ENCODE data around the gene LCN15. TPM values are rescaled to one million over a fixed set of nuclear protein-coding genes. Genes with fewer than 3 reads are reported as not detected.
"Not testable (repeated sequence)": the region's sequence is repeated elsewhere in the genome, so short reads cannot be mapped to it uniquely, and the experiment has no call there.

The LCN15 gene
- polyA plus RNA-seq, 1 donor (not counting 4 experiments of a cell fraction or from before 2014, with no cell fraction given) = not detected

GRCh38 chr9:136803551-136804508 is 39.5 kb upstream of the LCN15 start:
- TF ChIP-seq CTCF (optimal IDR thresholded peaks at IDR 0.05 in 1 of 3, IDR thresholded peaks at IDR 0.05 in 1 of 3, conservative IDR thresholded peaks at IDR 0.05 in 1 of 3; ENCODE audit: extremely low read depth in 1 of 3, insufficient read depth in 2 of 3, low read length in 3 of 3) = no peak
- no peak for TF ChIP-seq EZH2 (IDR thresholded peaks at IDR 0.05; ENCODE audit: low read length)

DNA sequence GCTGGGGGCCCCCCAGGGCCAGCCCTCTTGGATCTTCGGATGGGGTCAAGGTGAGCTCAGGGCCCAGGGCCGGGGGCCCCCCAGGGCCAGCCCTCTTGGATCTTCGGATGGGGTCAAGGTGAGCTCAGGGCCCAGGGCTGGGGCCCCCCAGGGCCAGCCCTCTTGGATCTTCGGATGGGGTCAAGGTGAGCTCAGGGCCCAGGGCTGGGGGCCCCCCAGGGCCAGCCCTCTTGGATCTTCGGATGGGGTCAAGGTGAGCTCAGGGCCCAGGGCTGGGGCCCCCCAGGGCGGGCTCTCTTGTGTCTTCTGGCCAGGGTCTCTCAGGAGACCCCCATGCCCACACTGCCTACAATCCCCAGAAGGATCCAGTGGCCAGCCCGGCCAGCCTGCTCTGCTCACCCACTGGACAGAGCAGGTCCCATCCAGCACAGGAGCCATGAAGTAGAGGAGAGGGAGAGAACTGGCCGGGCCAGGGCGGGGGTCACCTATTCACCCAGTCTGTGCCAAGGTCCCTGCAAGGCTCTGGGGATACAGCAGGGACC is 38.8 kb upstream of the LCN15 start:
- H3K9me1 ChIP-seq (ENCODE audit: control insufficient read depth, extremely low read depth, insufficient read depth, low read length); DNase-seq (ENCODE audit: low read depth, low spot score); FAIRE-seq; H3K4me2 ChIP-seq (ENCODE audit: control insufficient read depth, extremely low read depth, insufficient read depth, low read depth, low read length); H2AFZ ChIP-seq (ENCODE audit: control insufficient read depth, low read length); H3K27ac ChIP-seq (ENCODE audit: control insufficient read depth, insufficient read depth, low read length); H4K20me1 ChIP-seq (ENCODE audit: control insufficient read depth, extremely low read depth, insufficient read depth, low read length); H3K9ac ChIP-seq (ENCODE audit: control insufficient read depth, extremely low read depth, insufficient read depth, low read length); H3K36me3 ChIP-seq (ENCODE audit: control insufficient read depth in 2 of 2, extremely low read depth in 1 of 2, insufficient read depth in 2 of 2, low read length in 2 of 2); H3K9me3 ChIP-seq (ENCODE audit: control insufficient read depth, low read depth, low read length); H3K79me2 ChIP-seq (ENCODE audit: control insufficient read depth, insufficient read depth, low read length); H3K4me3 ChIP-seq (ENCODE audit: control insufficient read depth in 2 of 3, extremely low read depth in 1 of 3, insufficient read depth in 2 of 3, low read depth in 1 of 3, low read length in 3 of 3): not testable (repeated sequence)
- Histone ChIP-seq H3K27me3 (ENCODE audit: control insufficient read depth, extremely low read depth, insufficient read depth, low read length) (peaks cover 16% of the 10 kb centered on the region), H3K4me1 (ENCODE audit: control insufficient read depth, extremely low read depth, insufficient read depth, low read length) (peaks cover 26% of the 10 kb centered on the region)
- dilution Hi-C loops (cut with MboI; ENCODE audit: extremely low pct_ligation_motif_present, low sequenced_read_pairs) = loop anchor here (25.0 kb wide), 1 partner anchor 134 kb away; the partner anchor contains the start of genes C8G and FBXW5

More at GRCh38 chr9:136803551-136804508, 39.5 kb upstream of the LCN15 start:
- dilution Hi-C loops (cut with MboI; ENCODE audit: extremely low pct_ligation_motif_present, low sequenced_read_pairs) = loop anchor here (25.0 kb wide), 1 partner anchor 133 kb away; the partner anchor contains the start of genes C8G and FBXW5
- Histone ChIP-seq H3K27me3 (ENCODE audit: control insufficient read depth, extremely low read depth, insufficient read depth, low read length) (peaks cover 10% of the 10 kb centered on the region), H3K4me2 (ENCODE audit: control insufficient read depth, extremely low read depth, insufficient read depth, low read depth, low read length) (no peak overlapping the region), H3K4me1 (ENCODE audit: control insufficient read depth, extremely low read depth, insufficient read depth, low read length) (peaks cover 26% of the 10 kb centered on the region), H3K36me3 (ENCODE audit: control insufficient read depth in 2 of 2, extremely low read depth in 1 of 2, insufficient read depth in 2 of 2, low read length in 2 of 2) (no peaks in the 10 kb centered on the region), H3K9me1 (ENCODE audit: control insufficient read depth, extremely low read depth, insufficient read depth, low read length) (no peaks in the 10 kb centered on the region), H4K20me1 (ENCODE audit: control insufficient read depth, extremely low read depth, insufficient read depth, low read length) (no peaks in the 10 kb centered on the region), H3K27ac (ENCODE audit: control insufficient read depth, insufficient read depth, low read length) (no peak overlapping the region), H3K9ac (ENCODE audit: control insufficient read depth, extremely low read depth, insufficient read depth, low read length) (no peak overlapping the region), H2AFZ (ENCODE audit: control insufficient read depth, low read length) (no peak overlapping the region), H3K79me2 (ENCODE audit: control insufficient read depth, insufficient read depth, low read length) (peaks cover 9% of the 10 kb centered on the region), H3K9me3 (ENCODE audit: control insufficient read depth, low read depth, low read length) (no peaks in the 10 kb centered on the region), H3K4me3 (ENCODE audit: control insufficient read depth in 2 of 3, extremely low read depth in 1 of 3, insufficient read depth in 2 of 3, low read depth in 1 of 3, low read length in 3 of 3) (no peak overlapping the region)
- FAIRE-seq (no peak), DNase-seq (ENCODE audit: low read depth, low spot score) (no peak)

All from keratinocyte (primary cell).